ENCODE data around the gene NGEF.

Gene NGEF

GRCh38 chr2:233044974-233045605, 32.0 kb upstream of the NGEF start:
- DNase-seq (ENCODE audit: low read depth in 1 of 2, low spot score in 1 of 2) = no peak

GRCh38 chr2:233042549-233042948, 29.5 kb upstream of the NGEF start:
- no peak for DNase-seq (ENCODE audit: low read depth in 1 of 2, low spot score in 1 of 2)

- DNase-seq (ENCODE audit: low read depth in 1 of 2, low spot score in 1 of 2) = no peak
These were observed 28.8 kb upstream of the NGEF start for GRCh38 chr2:233041722-233042323.

- no peak for DNase-seq (ENCODE audit: low read depth in 1 of 2, low spot score in 1 of 2)
These were observed 27.5 kb upstream of the NGEF start for GRCh38 chr2:233040571-233040970.

- no peak for DNase-seq (ENCODE audit: low read depth in 1 of 2, low spot score in 1 of 2)
These were observed 26.9 kb upstream of the NGEF start for GRCh38 chr2:233039846-233040530.

- no peak for DNase-seq (ENCODE audit: low read depth in 1 of 2, low spot score in 1 of 2)
These were observed 26.3 kb upstream of the NGEF start for GRCh38 chr2:233039212-233039845.

GRCh38 chr2:233037078-233037477, 24.0 kb upstream of the NGEF start:
- no peak for DNase-seq (ENCODE audit: low read depth in 1 of 2, low spot score in 1 of 2)

GRCh38 chr2:233036162-233036838, 23.2 kb upstream of the NGEF start:
- DNase-seq (ENCODE audit: low read depth in 1 of 2, low spot score in 1 of 2) = no peak

GRCh38 chr2:233035426-233036161, 22.5 kb upstream of the NGEF start:
- DNase-seq (ENCODE audit: low read depth in 1 of 2, low spot score in 1 of 2) = no peak

GRCh38 chr2:233034091-233034882, 21.2 kb upstream of the NGEF start:
- no peak for DNase-seq (ENCODE audit: low read depth in 1 of 2, low spot score in 1 of 2)

- no peak for DNase-seq (ENCODE audit: low read depth in 1 of 2, low spot score in 1 of 2)
These were observed 20.6 kb upstream of the NGEF start for GRCh38 chr2:233033672-233034071.

- DNase-seq (ENCODE audit: low read depth in 1 of 2, low spot score in 1 of 2) = no peak
These were observed 19.7 kb upstream of the NGEF start, which contains the start of gene NEU2 for GRCh38 chr2:233032551-233033320. Gene NEU2, plus strand, starts transcription at chr2:233032672. Its CDS starts 0 bp downstream, at chr2:233032672.

GRCh38 chr2:233031556-233032500, 18.8 kb upstream of the NGEF start:
- no peak for DNase-seq (ENCODE audit: low read depth in 1 of 2, low spot score in 1 of 2)

GRCh38 chr2:233029321-233029720, 16.3 kb upstream of the NGEF start:
- no peak for DNase-seq (ENCODE audit: low read depth in 1 of 2, low spot score in 1 of 2)

- no peak for DNase-seq (ENCODE audit: low read depth in 1 of 2, low spot score in 1 of 2)
These were observed 13.2 kb upstream of the NGEF start for GRCh38 chr2:233026198-233026813.

GRCh38 chr2:233025706-233026105, 12.7 kb upstream of the NGEF start:
- DNase-seq (ENCODE audit: low read depth in 1 of 2, low spot score in 1 of 2) = no peak

GRCh38 chr2:233023761-233024410, 10.8 kb upstream of the NGEF start:
- DNase-seq (ENCODE audit: low read depth in 1 of 2, low spot score in 1 of 2) = no peak

Measured in stimulated activated CD4-positive, alpha-beta T cell treated with anti-CD3 and anti-CD28 coated beads, Interleukin-15, amount 100 ng/mL, for 1 hour (primary cell).